Neural cell (in vitro differentiated cells): ENCODE measurements around the gene MAPK10. TPM values are rescaled to one million over a fixed set of nuclear protein-coding genes. Genes with fewer than 3 reads are reported as not detected.
"Not testable (repeated sequence)": the region's sequence is repeated elsewhere in the genome, so short reads cannot be mapped to it uniquely, and the experiment has no call there.

Experiments
- H2AFZ ChIP-seq: fragments of 200-600, 300-800 bp; sonication (generic), shearing (Covaris generic); 2 replicates; pipeline ENCODE4 v1.6.0; 2014; ENCODE audit warnings: low read depth, mild to moderate bottlenecking, antibody characterized with exemption, low read length, moderate library complexity
- H3F3A ChIP-seq: fragments of 200-600 bp; shearing (Covaris generic); 2 replicates; pipeline ENCODE4 v1.6.1; 2016; ENCODE audit warnings: mild to moderate bottlenecking, moderate library complexity, mixed read lengths, antibody characterized with exemption, low read length; ENCODE audit not compliant: insufficient read depth, poor library complexity, severe bottlenecking
- H3K27ac ChIP-seq: fragments of 200-600, 300-800 bp; sonication (generic), shearing (Covaris generic); 2 replicates; pipeline ENCODE4 v1.5.1; 2014; ENCODE audit warnings: mild to moderate bottlenecking, low read length, moderate library complexity
- H3K27me3 ChIP-seq: fragments of 300-800, 200-600 bp; sonication (generic), shearing (Covaris generic); 2 replicates; pipeline ENCODE4 v1.6.0; 2014; ENCODE audit warnings: mild to moderate bottlenecking, low read depth, low read length, moderate library complexity; ENCODE audit not compliant: insufficient read depth
- H3K36me3 ChIP-seq: fragments of 300-800, 200-600 bp; sonication (generic), shearing (Covaris generic); 2 replicates; pipeline ENCODE4 v1.5.1; 2014; ENCODE audit warnings: mild to moderate bottlenecking, antibody characterized with exemption, low read length, moderate library complexity; ENCODE audit not compliant: insufficient read depth
- H3K4me2 ChIP-seq: fragments of 300-800, 200-600 bp; sonication (generic), shearing (Covaris generic); 2 replicates; pipeline ENCODE4 v1.6.0; 2014; ENCODE audit warnings: mild to moderate bottlenecking, low read length
- H3K4me3 ChIP-seq: fragments of 300-800, 200-600 bp; sonication (generic), shearing (Covaris generic); 2 replicates; pipeline ENCODE4 v1.5.1; 2014; ENCODE audit warnings: mild to moderate bottlenecking, low read length, moderate library complexity
- H3K79me2 ChIP-seq: fragments of 200-600 bp; shearing (Covaris generic); replicated peaks from 2 replicates; pipeline ENCODE4 v1.6.0; 2014; ENCODE audit warnings: mild to moderate bottlenecking, low read length, moderate library complexity; ENCODE audit not compliant: insufficient read depth
- H3K9ac ChIP-seq: fragments of 300-800, 200-600 bp; sonication (generic), shearing (Covaris generic); 2 replicates; pipeline ENCODE4 v1.6.1; 2016; ENCODE audit warnings: mild to moderate bottlenecking, low read length, mixed read lengths
- H3K9me2 ChIP-seq: fragments of 200-600 bp; shearing (Covaris generic); 2 replicates; pipeline ENCODE4 v1.6.1; 2016; ENCODE audit warnings: mild to moderate bottlenecking, low read length, mixed read lengths; ENCODE audit not compliant: insufficient read depth
- H3K9me3 ChIP-seq: fragments of 200-600, 300-800 bp; sonication (generic), shearing (Covaris generic); 2 replicates; pipeline ENCODE4 v1.6.1; 2016; ENCODE audit warnings: mild to moderate bottlenecking, mixed run types, low read length, moderate library complexity, mixed read lengths
- H4K20me1 ChIP-seq: fragments of 200-600 bp; shearing (Covaris generic); 2 replicates; pipeline ENCODE4 v1.6.1; 2016; ENCODE audit warnings: mild to moderate bottlenecking, mixed run types; ENCODE audit not compliant: insufficient read depth
- EP300 ChIP-seq: fragments of 450-650 bp; conservative IDR thresholded peaks from 2 replicates; pipeline ENCODE4 v1.6.1; 2014; ENCODE audit warnings: antibody characterized with exemption, mild to moderate bottlenecking, moderate library complexity; ENCODE audit not compliant: poor library complexity, severe bottlenecking
- EZH2 ChIP-seq: fragments of 200-600, 300-800 bp; shearing (Covaris generic), sonication (generic); IDR thresholded peaks from 2 replicates; pipeline ENCODE4 v1.6.1; 2014; ENCODE audit warnings: antibody characterized with exemption, low read length, borderline replicate concordance, mild to moderate bottlenecking; ENCODE audit not compliant: insufficient read depth, poor library complexity, severe bottlenecking
- MXI1 ChIP-seq: fragments of 450-650 bp; conservative IDR thresholded peaks from 2 replicates; pipeline ENCODE4 v1.6.1; 2014; ENCODE audit warnings: antibody characterized with exemption, mild to moderate bottlenecking; ENCODE audit not compliant: poor library complexity, severe bottlenecking
- POLR2AphosphoS5 ChIP-seq: IDR thresholded peaks from 2 replicates; pipeline ENCODE4 v1.6.1; 2012
- RAD21 ChIP-seq: fragments of 450-650 bp; conservative IDR thresholded peaks from 2 replicates; pipeline ENCODE4 v1.6.1; 2014; ENCODE audit warnings: antibody characterized with exemption, mild to moderate bottlenecking, moderate library complexity
- SMC3 ChIP-seq: fragments of 450-650 bp; conservative IDR thresholded peaks from 2 replicates; pipeline ENCODE4 v1.6.1; 2014; ENCODE audit warnings: antibody characterized with exemption, mild to moderate bottlenecking, moderate library complexity; ENCODE audit not compliant: poor library complexity
- TAF1 ChIP-seq: IDR thresholded peaks from 2 replicates; pipeline ENCODE4 v1.6.1; 2012; ENCODE audit warnings: low read depth
- polyA plus RNA-seq: library from polyadenylated mRNA; depleted of rRNA; stranded (reverse); fragments of >200 nt; gene quantifications from 2 replicates; pipeline ENCODE4 v1.2.3, GENCODE V29; 2014
- TF ChIP-seq, protein P1 (sequence below): fragments of 450-650 bp; IDR thresholded peaks from 2 replicates; pipeline ENCODE4 v1.5.1; 2014; ENCODE audit warnings: antibody characterized with exemption, mild to moderate bottlenecking, moderate library complexity; ENCODE audit not compliant: poor library complexity, severe bottlenecking
- TF ChIP-seq, protein P2 (sequence below): IDR thresholded peaks from 2 replicates; pipeline ENCODE4 v1.6.1; 2012; ENCODE audit warnings: borderline replicate concordance

The MAPK10 gene
- polyA plus RNA-seq, 1 donor from 2014 or later: 91.9 TPM

- H3K4me2 ChIP-seq: no peak overlapping the region
- H3K27ac ChIP-seq: no peak overlapping the region
- no peak overlapping the region for H3K4me3 ChIP-seq
- peaks cover 3% of the 10 kb centered on the region for H3K79me2 ChIP-seq
- no peaks in the 10 kb centered on the region for H3K27me3 ChIP-seq
- no peaks in the 10 kb centered on the region for H3F3A ChIP-seq
- no peak overlapping the region for H2AFZ ChIP-seq
- no peaks in the 10 kb centered on the region for H4K20me1 ChIP-seq
- no peaks in the 10 kb centered on the region for H3K36me3 ChIP-seq
- TF ChIP-seq MXI1 (no peak), POLR2AphosphoS5 (no peak), TAF1 (no peak), SMC3 (no peak), EP300 (no peak)
- TF ChIP-seq, protein P1, sequence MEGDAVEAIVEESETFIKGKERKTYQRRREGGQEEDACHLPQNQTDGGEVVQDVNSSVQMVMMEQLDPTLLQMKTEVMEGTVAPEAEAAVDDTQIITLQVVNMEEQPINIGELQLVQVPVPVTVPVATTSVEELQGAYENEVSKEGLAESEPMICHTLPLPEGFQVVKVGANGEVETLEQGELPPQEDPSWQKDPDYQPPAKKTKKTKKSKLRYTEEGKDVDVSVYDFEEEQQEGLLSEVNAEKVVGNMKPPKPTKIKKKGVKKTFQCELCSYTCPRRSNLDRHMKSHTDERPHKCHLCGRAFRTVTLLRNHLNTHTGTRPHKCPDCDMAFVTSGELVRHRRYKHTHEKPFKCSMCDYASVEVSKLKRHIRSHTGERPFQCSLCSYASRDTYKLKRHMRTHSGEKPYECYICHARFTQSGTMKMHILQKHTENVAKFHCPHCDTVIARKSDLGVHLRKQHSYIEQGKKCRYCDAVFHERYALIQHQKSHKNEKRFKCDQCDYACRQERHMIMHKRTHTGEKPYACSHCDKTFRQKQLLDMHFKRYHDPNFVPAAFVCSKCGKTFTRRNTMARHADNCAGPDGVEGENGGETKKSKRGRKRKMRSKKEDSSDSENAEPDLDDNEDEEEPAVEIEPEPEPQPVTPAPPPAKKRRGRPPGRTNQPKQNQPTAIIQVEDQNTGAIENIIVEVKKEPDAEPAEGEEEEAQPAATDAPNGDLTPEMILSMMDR: no peak
- TF ChIP-seq, protein P2, sequence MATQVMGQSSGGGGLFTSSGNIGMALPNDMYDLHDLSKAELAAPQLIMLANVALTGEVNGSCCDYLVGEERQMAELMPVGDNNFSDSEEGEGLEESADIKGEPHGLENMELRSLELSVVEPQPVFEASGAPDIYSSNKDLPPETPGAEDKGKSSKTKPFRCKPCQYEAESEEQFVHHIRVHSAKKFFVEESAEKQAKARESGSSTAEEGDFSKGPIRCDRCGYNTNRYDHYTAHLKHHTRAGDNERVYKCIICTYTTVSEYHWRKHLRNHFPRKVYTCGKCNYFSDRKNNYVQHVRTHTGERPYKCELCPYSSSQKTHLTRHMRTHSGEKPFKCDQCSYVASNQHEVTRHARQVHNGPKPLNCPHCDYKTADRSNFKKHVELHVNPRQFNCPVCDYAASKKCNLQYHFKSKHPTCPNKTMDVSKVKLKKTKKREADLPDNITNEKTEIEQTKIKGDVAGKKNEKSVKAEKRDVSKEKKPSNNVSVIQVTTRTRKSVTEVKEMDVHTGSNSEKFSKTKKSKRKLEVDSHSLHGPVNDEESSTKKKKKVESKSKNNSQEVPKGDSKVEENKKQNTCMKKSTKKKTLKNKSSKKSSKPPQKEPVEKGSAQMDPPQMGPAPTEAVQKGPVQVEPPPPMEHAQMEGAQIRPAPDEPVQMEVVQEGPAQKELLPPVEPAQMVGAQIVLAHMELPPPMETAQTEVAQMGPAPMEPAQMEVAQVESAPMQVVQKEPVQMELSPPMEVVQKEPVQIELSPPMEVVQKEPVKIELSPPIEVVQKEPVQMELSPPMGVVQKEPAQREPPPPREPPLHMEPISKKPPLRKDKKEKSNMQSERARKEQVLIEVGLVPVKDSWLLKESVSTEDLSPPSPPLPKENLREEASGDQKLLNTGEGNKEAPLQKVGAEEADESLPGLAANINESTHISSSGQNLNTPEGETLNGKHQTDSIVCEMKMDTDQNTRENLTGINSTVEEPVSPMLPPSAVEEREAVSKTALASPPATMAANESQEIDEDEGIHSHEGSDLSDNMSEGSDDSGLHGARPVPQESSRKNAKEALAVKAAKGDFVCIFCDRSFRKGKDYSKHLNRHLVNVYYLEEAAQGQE: no peak
- H3K9me2 ChIP-seq: no peaks in the 10 kb centered on the region
- no peak overlapping the region for H3K9ac ChIP-seq
- no peaks in the 10 kb centered on the region for H3K9me3 ChIP-seq
Observed at GRCh38 chr4:86174506-86174905, 185.3 kb downstream of the MAPK10 start.

DNA sequence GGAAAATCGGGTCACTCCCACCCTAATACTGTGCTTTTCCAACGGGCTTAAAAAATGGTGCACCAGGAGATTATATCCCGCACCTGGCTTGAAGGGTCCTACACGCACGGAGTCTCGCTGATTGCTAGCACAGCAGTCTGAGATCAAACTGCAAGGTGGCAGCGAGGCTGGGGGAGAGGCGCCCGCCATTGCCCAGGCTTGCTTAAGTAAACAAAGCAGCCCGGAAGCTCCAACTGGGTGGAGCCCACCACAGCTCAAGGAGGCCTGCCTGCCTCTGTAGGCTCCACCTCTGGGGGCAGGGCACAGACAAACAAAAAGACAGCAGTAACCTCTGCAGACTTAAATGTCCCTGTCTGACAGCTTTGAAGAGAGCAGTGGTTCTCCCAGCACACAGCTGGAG is 191.5 kb downstream of the MAPK10 start:
- H3K27ac ChIP-seq, H3K9me2 ChIP-seq, H4K20me1 ChIP-seq, H3K79me2 ChIP-seq, H3K4me3 ChIP-seq, H3K9ac ChIP-seq, H3K36me3 ChIP-seq, H2AFZ ChIP-seq, H3K27me3 ChIP-seq, H3K4me2 ChIP-seq, H3K9me3 ChIP-seq, H3F3A ChIP-seq: not testable (repeated sequence)

- H3K9me2 ChIP-seq: no peaks in the 10 kb centered on the region
- H3K9me3 ChIP-seq: no peaks in the 10 kb centered on the region
- no peaks in the 10 kb centered on the region for H3F3A ChIP-seq
- TF ChIP-seq TAF1 (no peak), RAD21 (no peak), POLR2AphosphoS5 (no peak), MXI1 (no peak), EZH2 (no peak), EP300 (no peak), SMC3 (no peak)
- TF ChIP-seq, protein P2: no peak
- TF ChIP-seq, protein P1: no peak
- no peaks in the 10 kb centered on the region for H3K36me3 ChIP-seq
- H3K9ac ChIP-seq: no peak overlapping the region
- no peaks in the 10 kb centered on the region for H3K79me2 ChIP-seq
- H3K27ac ChIP-seq: no peak overlapping the region
- no peak overlapping the region for H2AFZ ChIP-seq
- no peaks in the 10 kb centered on the region for H3K27me3 ChIP-seq
- no peak overlapping the region for H3K4me3 ChIP-seq
- no peak overlapping the region for H3K4me2 ChIP-seq
- no peaks in the 10 kb centered on the region for H4K20me1 ChIP-seq
Observed at GRCh38 chr4:86160426-86160825, 199.4 kb downstream of the MAPK10 start.
